ENCODE data around the gene TP53TG5.
"Not testable (repeated sequence)": the region's sequence is repeated elsewhere in the genome, so short reads cannot be mapped to it uniquely, and the experiment has no call there.

The TP53TG5 gene

GRCh38 chr20:45366192-45366591 is 11.9 kb downstream of the TP53TG5 start:
- no peak for DNase-seq (ENCODE audit: low spot score)

- DNase-seq (ENCODE audit: low spot score) = no peak
These were observed 12.6 kb downstream of the TP53TG5 start for GRCh38 chr20:45365444-45365970.

- DNase-seq (ENCODE audit: low spot score) = no peak
These were observed 14.3 kb downstream of the TP53TG5 start for GRCh38 chr20:45363611-45364492.

- DNase-seq (ENCODE audit: low spot score) = peak; percentile 99
These were observed 15.1 kb downstream of the TP53TG5 start, which contains the start of gene SYS1 for GRCh38 chr20:45362804-45363610. SYS1 (plus strand) TSS chr20:45363156; CDS start chr20:45363532, 376 bp downstream.

- no peak for DNase-seq (ENCODE audit: low spot score)
These were observed 16.3 kb downstream of the TP53TG5 start for GRCh38 chr20:45361793-45362192.

GRCh38 chr20:45359406-45360148 is 18.5 kb downstream of the TP53TG5 start:
- no peak for DNase-seq (ENCODE audit: low spot score)

GRCh38 chr20:45359069-45359405 is 19.1 kb downstream of the TP53TG5 start:
- DNase-seq (ENCODE audit: low spot score) = no peak

GRCh38 chr20:45358282-45359068 is 19.6 kb downstream of the TP53TG5 start:
- no peak for DNase-seq (ENCODE audit: low spot score)

GRCh38 chr20:45355209-45356084 is 22.7 kb downstream of the TP53TG5 start:
- peak; percentile 27 for DNase-seq (ENCODE audit: low spot score)

GRCh38 chr20:45354423-45355208 is 23.5 kb downstream of the TP53TG5 start:
- DNase-seq (ENCODE audit: low spot score) = no peak

GRCh38 chr20:45353746-45354145 is 24.4 kb downstream of the TP53TG5 start:
- DNase-seq (ENCODE audit: low spot score) = no peak

GRCh38 chr20:45352729-45353128 is 25.4 kb downstream of the TP53TG5 start:
- no peak for DNase-seq (ENCODE audit: low spot score)

GRCh38 chr20:45350795-45351194 is 27.3 kb downstream of the TP53TG5 start:
- DNase-seq (ENCODE audit: low spot score) = not testable (repeated sequence)

GRCh38 chr20:45350217-45350616 is 27.9 kb downstream of the TP53TG5 start:
- DNase-seq (ENCODE audit: low spot score) = no peak

GRCh38 chr20:45347936-45348778 is 30.0 kb downstream of the TP53TG5 start, which contains the start of gene SDC4:
SDC4 (minus strand) TSS chr20:45348424; CDS start chr20:45348384, 40 bp downstream.
- peak; percentile 58 for DNase-seq (ENCODE audit: low spot score)

GRCh38 chr20:45347297-45347935 is 30.7 kb downstream of the TP53TG5 start:
- no peak for DNase-seq (ENCODE audit: low spot score)

GRCh38 chr20:45346851-45347250 is 31.3 kb downstream of the TP53TG5 start:
- DNase-seq (ENCODE audit: low spot score) = no peak

- DNase-seq (ENCODE audit: low spot score) = no peak
These were observed 31.8 kb downstream of the TP53TG5 start for GRCh38 chr20:45346291-45346718.
